MG63 (cell line): ENCODE measurements around the gene C2CD4C. TPM values are rescaled to one million over a fixed set of nuclear protein-coding genes. Genes with fewer than 3 reads are reported as not detected.
"Not testable (repeated sequence)": the region's sequence is repeated elsewhere in the genome, so short reads cannot be mapped to it uniquely, and the experiment has no call there.

Source experiments
- DNase-seq: peaks from one replicate; pipeline ENCODE4 v3.0.0-alpha.2; 2020
- H3K27me3 ChIP-seq: fragments of 250-450 bp; sonication (Bioruptor Pico); 2 replicates; pipeline ENCODE4 v1.5.1; 2020; ENCODE audit warnings: mild to moderate bottlenecking, moderate library complexity
- H3K36me3 ChIP-seq: fragments of 250-450 bp; sonication (Bioruptor Pico); 2 replicates; pipeline ENCODE4 v1.5.1; 2020; ENCODE audit warnings: mild to moderate bottlenecking, moderate library complexity
- H3K4me3 ChIP-seq: fragments of 250-450 bp; sonication (Bioruptor Pico); 2 replicates; pipeline ENCODE4 v1.5.1; 2020; ENCODE audit warnings: mild to moderate bottlenecking, moderate library complexity
- H3K9me3 ChIP-seq: fragments of 250-450 bp; sonication (Bioruptor Pico); 2 replicates; pipeline ENCODE4 v1.5.1; 2020; ENCODE audit warnings: mild to moderate bottlenecking, moderate library complexity
- total RNA-seq: library from RNA; depleted of rRNA; stranded (reverse); fragments of >200 nt; shearing (Covaris generic); gene quantifications from 2 replicates; pipeline ENCODE4 v1.2.3, GENCODE V29; 2014; ENCODE audit warnings: low replicate concordance

Gene C2CD4C
- total RNA-seq, 1 experiment from 2014 or later: not detected

- no peak for DNase-seq
- Histone ChIP-seq H3K4me3 (no peak overlapping the region), H3K9me3 (no peaks in the 10 kb centered on the region), H3K27me3 (no peaks in the 10 kb centered on the region; the same call in 1 of the 2 replicates), H3K36me3 (no peaks in the 10 kb centered on the region)
These were observed 16.1 kb upstream of the C2CD4C start for GRCh38 chr19:425056-425455.

GRCh38 chr19:424546-424945 is 15.6 kb upstream of the C2CD4C start:
- no peaks in the 10 kb centered on the region for H3K36me3 ChIP-seq
- H3K27me3 ChIP-seq: no peaks in the 10 kb centered on the region; the same call in 1 of the 2 replicates
- DNase-seq: no peak
- H3K9me3 ChIP-seq: no peaks in the 10 kb centered on the region
- no peak overlapping the region for H3K4me3 ChIP-seq

GRCh38 chr19:423691-424466 is 14.9 kb upstream of the C2CD4C start:
- H3K36me3 ChIP-seq: no peaks in the 10 kb centered on the region
- no peaks in the 10 kb centered on the region; the same call in 1 of the 2 replicates for H3K27me3 ChIP-seq
- no peak for DNase-seq
- no peak overlapping the region for H3K4me3 ChIP-seq
- H3K9me3 ChIP-seq: no peaks in the 10 kb centered on the region

GRCh38 chr19:422917-423226 is 13.9 kb upstream of the C2CD4C start:
- not testable (repeated sequence) for H3K27me3 ChIP-seq, H3K9me3 ChIP-seq, DNase-seq, H3K4me3 ChIP-seq, H3K36me3 ChIP-seq

GRCh38 chr19:422213-422916 is 13.4 kb upstream of the C2CD4C start:
- Histone ChIP-seq H3K27me3 (no peaks in the 10 kb centered on the region; the same call in 1 of the 2 replicates), H3K4me3 (no peak overlapping the region), H3K36me3 (no peaks in the 10 kb centered on the region), H3K9me3 (no peaks in the 10 kb centered on the region)
- DNase-seq: no peak

GRCh38 chr19:419721-420515 is 11.0 kb upstream of the C2CD4C start:
- H3K9me3 ChIP-seq: no peaks in the 10 kb centered on the region
- H3K4me3 ChIP-seq: no peak overlapping the region
- no peaks in the 10 kb centered on the region; the same call in 1 of the 2 replicates for H3K27me3 ChIP-seq
- no peak for DNase-seq
- H3K36me3 ChIP-seq: no peaks in the 10 kb centered on the region

GRCh38 chr19:418761-419671 is 10.1 kb upstream of the C2CD4C start:
- no peaks in the 10 kb centered on the region for H3K9me3 ChIP-seq
- H3K4me3 ChIP-seq: no peak overlapping the region
- DNase-seq: no peak
- no peaks in the 10 kb centered on the region for H3K36me3 ChIP-seq
- no peaks in the 10 kb centered on the region; the same call in 1 of the 2 replicates for H3K27me3 ChIP-seq

GRCh38 chr19:416416-416815 is 7.5 kb upstream of the C2CD4C start:
- no peaks in the 10 kb centered on the region; the same call in 1 of the 2 replicates for H3K27me3 ChIP-seq
- H3K4me3 ChIP-seq: no peak overlapping the region
- H3K9me3 ChIP-seq: no peaks in the 10 kb centered on the region
- DNase-seq: no peak
- no peaks in the 10 kb centered on the region for H3K36me3 ChIP-seq

GRCh38 chr19:415292-415691 is 6.3 kb upstream of the C2CD4C start:
- Histone ChIP-seq H3K27me3 (no peaks in the 10 kb centered on the region; the same call in 1 of the 2 replicates), H3K36me3 (no peaks in the 10 kb centered on the region), H3K4me3 (no peak overlapping the region), H3K9me3 (no peaks in the 10 kb centered on the region)
- no peak for DNase-seq

- no peaks in the 10 kb centered on the region for H3K9me3 ChIP-seq
- H3K27me3 ChIP-seq: peaks cover 6% of the 10 kb centered on the region; the same call in 1 of the 2 replicates
- H3K36me3 ChIP-seq: no peaks in the 10 kb centered on the region
- no peak overlapping the region for H3K4me3 ChIP-seq
- DNase-seq: no peak
These were observed 4.9 kb upstream of the C2CD4C start for GRCh38 chr19:413756-414420.

- DNase-seq: no peak
- H3K27me3 ChIP-seq: peaks cover 6% of the 10 kb centered on the region; the same call in 1 of the 2 replicates
These were observed 3.7 kb upstream of the C2CD4C start for GRCh38 chr19:412356-413355.

GRCh38 chr19:411723-412355 is 2.9 kb upstream of the C2CD4C start:
- Histone ChIP-seq H3K27me3 (peaks cover 6% of the 10 kb centered on the region; the same call in 1 of the 2 replicates), H3K4me3 (no peak overlapping the region), H3K9me3 (no peaks in the 10 kb centered on the region), H3K36me3 (no peaks in the 10 kb centered on the region)
- no peak for DNase-seq

More at GRCh38 chr19:412356-413355, 3.7 kb upstream of the C2CD4C start:
- no peaks in the 10 kb centered on the region for H3K36me3 ChIP-seq
- no peak overlapping the region for H3K4me3 ChIP-seq
- H3K9me3 ChIP-seq: no peaks in the 10 kb centered on the region

- not testable (repeated sequence) for H3K9me3 ChIP-seq
These were observed 2.3 kb upstream of the C2CD4C start for GRCh38 chr19:411121-411722.

GRCh38 chr19:410243-410781 is 1.4 kb upstream of the C2CD4C start:
- H3K27me3 ChIP-seq: peaks cover 6% of the 10 kb centered on the region; the same call in 1 of the 2 replicates
- no peaks in the 10 kb centered on the region for H3K36me3 ChIP-seq
- no peaks in the 10 kb centered on the region for H3K9me3 ChIP-seq
- H3K4me3 ChIP-seq: no peak overlapping the region
- no peak for DNase-seq

More at GRCh38 chr19:411121-411722, 2.3 kb upstream of the C2CD4C start:
- not testable (repeated sequence) for DNase-seq, H3K4me3 ChIP-seq, H3K36me3 ChIP-seq, H3K27me3 ChIP-seq
